Measurements from ENCODE around the gene RRAS.

RRAS gene

GRCh38 chr19:49596407-49596806 is 43.5 kb downstream of the RRAS start:
- no peak for DNase-seq (ENCODE audit: low spot score)
- FAIRE-seq: no peak

- no peak for DNase-seq (ENCODE audit: low spot score)
- no peak for FAIRE-seq
Measured at GRCh38 chr19:49595819-49596404, 44.0 kb downstream of the RRAS start.

GRCh38 chr19:49594993-49595818 is 44.7 kb downstream of the RRAS start:
- FAIRE-seq: no peak
- no peak for DNase-seq (ENCODE audit: low spot score)

DNA sequence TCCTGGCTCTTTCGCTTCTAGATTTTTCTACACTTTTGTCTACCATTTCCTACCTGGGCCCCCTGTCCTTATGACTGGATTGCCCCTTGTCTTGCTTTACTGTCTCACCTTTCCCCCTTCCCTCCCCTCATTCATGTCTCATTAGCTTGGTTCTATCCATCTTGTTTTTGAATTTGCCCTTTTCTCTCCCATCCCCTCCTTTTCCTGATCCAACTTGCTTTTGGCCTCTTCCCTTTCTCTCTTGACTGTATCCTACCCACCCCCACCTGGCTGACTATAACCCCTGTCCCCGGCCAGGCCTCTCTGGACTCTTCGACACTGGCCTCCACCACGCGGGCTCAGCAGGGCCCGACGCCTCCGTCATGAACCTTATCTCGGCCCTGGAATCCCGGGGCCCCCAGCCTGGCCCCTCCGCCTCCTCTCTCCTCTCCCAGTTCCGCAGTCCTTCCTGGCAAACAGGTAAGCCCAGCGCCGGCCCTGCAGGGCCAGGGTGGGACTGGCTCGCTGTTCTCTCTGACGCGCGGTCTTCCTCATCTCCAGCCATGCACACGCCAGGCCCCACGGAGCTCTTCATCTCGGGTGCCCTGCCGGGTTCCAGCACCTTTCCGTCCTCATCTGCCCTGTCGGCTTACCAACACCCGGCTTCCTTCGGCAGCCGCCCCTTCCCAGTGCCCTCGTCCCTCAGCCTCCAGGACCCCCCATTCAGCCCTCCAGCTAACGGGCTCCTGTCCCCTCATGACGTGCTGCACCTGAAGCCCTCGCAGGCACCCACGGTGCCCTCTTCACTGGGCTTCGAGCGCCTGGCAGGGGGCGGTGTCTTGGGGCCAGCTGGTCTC is 45.6 kb downstream of the RRAS start:
- DNase-seq (ENCODE audit: low spot score) (no peak), FAIRE-seq (no peak)

DNA sequence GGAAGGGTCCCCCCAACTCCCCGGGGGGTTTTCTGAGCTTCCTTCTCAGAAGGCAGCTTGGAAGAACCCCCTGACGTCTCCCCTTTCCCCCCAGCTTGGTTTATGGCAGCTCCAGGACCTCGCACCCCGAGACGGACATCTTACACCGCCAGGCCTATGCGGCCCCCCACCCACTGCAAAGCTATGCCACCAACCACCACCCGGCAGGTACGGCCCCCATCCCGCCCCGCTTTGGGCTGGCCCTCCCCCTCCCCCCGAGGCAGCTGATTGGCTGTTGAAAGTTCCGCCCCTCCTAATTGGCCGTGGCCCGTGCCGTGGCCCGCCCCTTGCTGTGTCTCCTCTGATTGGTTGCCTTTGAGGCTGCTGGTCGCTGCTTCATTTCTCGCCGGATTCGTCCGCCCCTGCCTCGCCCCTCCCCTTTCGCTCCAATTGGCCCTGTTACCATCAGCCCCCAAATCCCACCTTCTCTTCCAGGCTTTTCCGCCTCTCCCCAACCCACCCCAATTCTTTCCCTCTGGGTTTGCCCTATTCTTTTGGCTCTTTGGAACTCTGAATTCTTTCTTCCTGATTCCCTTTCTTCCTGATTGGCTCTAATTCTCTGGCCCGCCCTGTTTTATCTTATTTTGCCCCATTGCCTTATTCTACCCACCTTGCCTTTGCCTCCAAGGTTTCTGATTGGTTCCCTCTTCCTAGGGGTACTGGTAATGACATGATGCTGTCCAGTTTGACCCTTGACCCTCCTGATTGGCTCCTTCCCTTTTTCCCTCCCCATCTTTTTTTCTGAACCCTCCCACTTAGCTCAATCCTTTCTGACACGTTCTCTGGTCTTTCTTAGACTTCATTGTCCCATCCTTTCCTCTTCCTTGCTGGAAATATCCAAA is 46.5 kb downstream of the RRAS start:
- FAIRE-seq (peak; percentile 99), DNase-seq (ENCODE audit: low spot score) (peak; percentile 99)

DNA sequence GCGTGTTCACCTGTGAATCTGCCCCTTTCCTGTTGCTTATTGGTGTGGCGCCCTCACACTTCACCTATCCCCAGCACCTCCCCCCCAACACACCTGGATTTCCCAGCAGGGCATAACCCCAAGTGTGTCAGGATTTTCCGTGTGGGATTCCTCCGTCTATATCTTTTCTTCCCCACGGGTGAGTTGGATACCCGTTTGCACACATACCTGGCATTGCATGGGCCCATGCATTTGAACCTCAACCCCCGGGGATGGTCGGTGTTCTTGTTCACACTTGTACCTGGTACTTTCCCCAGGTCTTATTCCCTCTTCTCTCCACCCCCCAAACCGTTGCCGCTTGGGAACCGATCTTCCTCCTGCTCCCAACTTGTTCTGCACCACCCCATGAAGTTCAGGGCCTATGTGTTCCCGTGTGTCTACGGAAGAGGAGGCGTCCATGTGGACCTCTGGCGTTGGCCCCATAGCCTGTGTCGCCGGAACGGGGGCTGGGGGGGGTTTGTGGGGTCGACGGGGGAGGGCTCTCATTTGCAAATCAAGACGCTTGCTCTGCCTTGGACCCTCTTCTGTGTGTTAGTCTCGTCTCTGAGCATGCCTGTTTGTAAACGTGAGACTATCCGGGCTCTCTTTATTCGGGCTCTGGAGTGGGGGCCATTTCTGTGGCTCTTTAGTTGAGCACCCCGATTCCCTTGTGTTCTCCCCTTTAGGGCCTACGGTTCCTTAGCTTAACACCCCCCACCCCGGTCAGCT is 47.3 kb downstream of the RRAS start:
- FAIRE-seq (no peak), DNase-seq (ENCODE audit: low spot score) (no peak)

GRCh38 chr19:49591731-49592485 is 48.0 kb downstream of the RRAS start:
- FAIRE-seq (no peak), DNase-seq (ENCODE audit: low spot score) (peak; percentile 58)

GRCh38 chr19:49590971-49591730 is 48.8 kb downstream of the RRAS start, which contains the start of gene PRR12:
Gene PRR12, plus strand, starts transcription at chr19:49591182. Its CDS starts 473 bp downstream, at chr19:49591655.
- DNase-seq (ENCODE audit: low spot score) (peak; percentile 88), FAIRE-seq (no peak)

DNA sequence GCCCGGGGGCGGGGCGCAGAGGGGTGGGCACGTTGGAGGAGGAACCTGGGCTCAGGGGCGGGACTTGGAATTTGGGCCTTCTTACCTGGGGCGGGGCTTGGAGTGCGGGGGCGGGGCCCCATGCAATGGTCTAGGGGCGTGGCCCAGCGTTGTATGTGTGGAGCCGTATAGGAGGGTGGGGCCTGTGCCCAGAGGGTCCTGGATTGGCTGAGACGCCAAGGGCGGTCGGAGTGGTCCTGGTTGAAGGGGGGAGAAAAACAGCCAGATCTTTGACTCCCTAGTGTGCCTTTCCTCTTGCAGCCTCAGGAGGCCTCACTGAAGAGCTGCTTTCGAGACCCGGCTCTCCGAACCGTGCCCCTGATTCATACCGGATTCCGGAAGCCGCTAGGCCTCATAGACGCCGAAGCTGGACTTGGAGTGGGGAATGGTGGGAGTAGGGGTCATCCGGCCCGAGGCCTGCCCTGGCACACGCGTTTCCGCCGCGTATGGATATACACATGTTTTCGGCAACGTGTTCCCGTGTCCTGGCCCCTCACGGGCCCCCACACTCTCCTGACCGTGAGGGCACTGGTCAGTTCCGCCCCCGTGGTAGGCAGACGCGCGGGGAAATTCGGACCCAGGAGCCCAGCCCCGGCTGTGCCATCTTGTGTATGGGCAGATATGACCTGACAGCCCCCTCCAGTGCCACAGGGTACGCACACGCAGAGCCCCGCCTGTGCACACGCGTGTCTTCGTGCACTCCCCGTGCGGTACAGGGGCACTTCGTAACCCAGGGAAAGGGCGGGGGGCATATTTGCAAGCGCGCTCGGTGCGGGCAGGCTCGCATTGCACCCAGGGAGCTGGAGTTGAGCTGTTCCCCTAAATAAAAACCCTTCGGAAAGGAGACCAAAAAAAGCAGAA is 49.6 kb downstream of the RRAS start:
- FAIRE-seq (peak; percentile 80), DNase-seq (ENCODE audit: low spot score) (peak; percentile 97)

GRCh38 chr19:49589502-49589905 is 50.4 kb downstream of the RRAS start:
- DNase-seq (ENCODE audit: low spot score): no peak
- no peak for FAIRE-seq

- FAIRE-seq (no peak), DNase-seq (ENCODE audit: low spot score) (no peak)
Measured at GRCh38 chr19:49588365-49589122, 51.4 kb downstream of the RRAS start.

DNA sequence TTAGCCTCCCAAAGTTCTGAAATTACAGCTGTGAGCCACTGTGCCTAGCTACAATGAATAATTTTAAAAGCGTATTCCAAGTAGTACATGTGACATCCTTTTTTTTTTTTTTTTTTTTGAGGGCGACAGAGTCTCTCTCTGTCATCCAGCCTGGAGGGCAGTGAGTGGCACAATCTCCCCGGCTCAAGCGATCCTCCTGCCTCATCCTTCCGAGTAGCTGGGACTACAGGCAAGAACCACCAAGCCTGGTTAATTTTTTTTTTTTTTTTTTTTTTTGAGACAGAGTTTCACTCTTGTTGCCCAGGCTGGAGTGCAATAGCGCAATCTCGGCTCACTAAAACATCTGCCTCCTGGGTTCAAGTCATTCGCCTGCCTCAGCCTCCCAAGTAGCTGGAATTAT is 52.7 kb downstream of the RRAS start:
- FAIRE-seq (no peak), DNase-seq (ENCODE audit: low spot score) (no peak)

All from urothelium cell line (cell line).